Trophoblast cell (in vitro differentiated cells and primary cell): ENCODE data around the gene EFEMP1.

Experiments used
- DNase-seq, 2 donors: peaks; one replicate each; pipeline ENCODE4 v3.0.0-alpha.2; 2016
- H2AFZ ChIP-seq: 2 replicates; pipeline ENCODE4 v1.6.1; 2013; ENCODE audit warnings: low read length, moderate library complexity, mild to moderate bottlenecking; ENCODE audit not compliant: insufficient read depth, poor library complexity
- H2AK5ac ChIP-seq: 2 replicates; pipeline ENCODE4 v1.6.1; 2013; ENCODE audit warnings: mild to moderate bottlenecking, low read length
- H2BK120ac ChIP-seq: 2 replicates; pipeline ENCODE4 v1.6.1; 2013; ENCODE audit warnings: low read length, mild to moderate bottlenecking, moderate library complexity; ENCODE audit not compliant: insufficient read depth, poor library complexity
- H2BK12ac ChIP-seq: 2 replicates; pipeline ENCODE4 v1.6.1; 2013; ENCODE audit warnings: mild to moderate bottlenecking, low read length, moderate library complexity
- H2BK5ac ChIP-seq: 2 replicates; pipeline ENCODE4 v1.6.1; 2013; ENCODE audit warnings: low read length, low read depth, moderate library complexity, mild to moderate bottlenecking; ENCODE audit not compliant: poor library complexity
- H3K14ac ChIP-seq: 2 replicates; pipeline ENCODE4 v1.6.1; 2013; ENCODE audit warnings: mild to moderate bottlenecking, low read length
- H3K18ac ChIP-seq: 2 replicates; pipeline ENCODE4 v1.6.1; 2013; ENCODE audit warnings: mild to moderate bottlenecking, low read length
- H3K23ac ChIP-seq: 2 replicates; pipeline ENCODE4 v1.6.1; 2013; ENCODE audit warnings: low read length
- H3K27ac ChIP-seq: 2 replicates; pipeline ENCODE4 v1.5.1; 2013; ENCODE audit warnings: low read depth, mild to moderate bottlenecking, inconsistent platforms, low read length, moderate library complexity
- H3K27me3 ChIP-seq: 2 replicates; pipeline ENCODE4 v1.6.1; 2013; ENCODE audit warnings: inconsistent platforms, mild to moderate bottlenecking, low read length, moderate library complexity; ENCODE audit not compliant: insufficient read depth
- H3K36me3 ChIP-seq, 2 experiments: 1 replicate in 1 of 2; 2 replicates in 1 of 2; pipeline ENCODE4 v1.6.1; 2013; ENCODE audit warnings: low read length in 2 of 2, mild to moderate bottlenecking in 2 of 2, moderate library complexity in 1 of 2; ENCODE audit not compliant: insufficient read depth in 2 of 2, control insufficient read depth in 1 of 2
- H3K4ac ChIP-seq: 2 replicates; pipeline ENCODE4 v1.6.1; 2013; ENCODE audit warnings: low read depth, mild to moderate bottlenecking, low read length, moderate library complexity
- H3K4me1 ChIP-seq, 2 experiments: 1 replicate in 1 of 2; 2 replicates in 1 of 2; pipeline ENCODE4 v1.6.1; 2013; ENCODE audit warnings: low read length in 2 of 2, mild to moderate bottlenecking in 2 of 2, moderate library complexity in 1 of 2; ENCODE audit not compliant: insufficient read depth in 2 of 2, control insufficient read depth in 1 of 2
- H3K4me2 ChIP-seq: 2 replicates; pipeline ENCODE4 v1.6.1; 2013; ENCODE audit warnings: inconsistent platforms, mild to moderate bottlenecking, low read length, moderate library complexity
- H3K4me3 ChIP-seq: 2 replicates; pipeline ENCODE4 v1.5.1; 2013; ENCODE audit warnings: mild to moderate bottlenecking, low read depth, low read length, inconsistent platforms
- H3K79me1 ChIP-seq: one replicate; pipeline ENCODE4 v1.6.1; 2013; ENCODE audit warnings: low read length
- H3K79me2 ChIP-seq: 2 replicates; pipeline ENCODE4 v1.6.1; 2013; ENCODE audit warnings: low read length, mild to moderate bottlenecking; ENCODE audit not compliant: control insufficient read depth, insufficient read depth, poor library complexity
- H3K9ac ChIP-seq: 2 replicates; pipeline ENCODE4 v1.6.1; 2013; ENCODE audit warnings: mild to moderate bottlenecking, low read length
- H3K9me3 ChIP-seq: 2 replicates; pipeline ENCODE4 v1.6.1; 2013; ENCODE audit warnings: low read depth, mild to moderate bottlenecking, control low read depth, inconsistent platforms, low read length; ENCODE audit not compliant: insufficient read depth
- H4K12ac ChIP-seq: 2 replicates; pipeline ENCODE4 v1.6.1; 2013; ENCODE audit warnings: low read depth, mild to moderate bottlenecking, low read length, moderate library complexity
- H4K8ac ChIP-seq: 2 replicates; pipeline ENCODE4 v1.6.1; 2013; ENCODE audit warnings: low read depth, mild to moderate bottlenecking, low read length, moderate library complexity
- H4K91ac ChIP-seq: one replicate; pipeline ENCODE4 v1.6.1; 2013; ENCODE audit warnings: low read depth, mild to moderate bottlenecking, low read length, moderate library complexity
- WGBS: extraction: QIAGEN DNeasy Blood & Tissue Kit; methylation state at CpG from one replicate; pipeline ENCODE4 v1.1.7; 2013; ENCODE audit warnings: missing lambda C conversion rate; ENCODE audit not compliant: insufficient read length, insufficient coverage; ENCODE audit errors: extremely low coverage; 5-methylcytosine and 5-hydroxymethylcytosine counted together

The EFEMP1 gene

GRCh38 chr2:55934337-55934736, 10.8 kb upstream of the EFEMP1 start:
- H3K4me2 ChIP-seq, result no peak overlapping the region
- no peak overlapping the region for H3K14ac ChIP-seq
- H3K27ac ChIP-seq, result no peak overlapping the region
- H2BK5ac ChIP-seq, result no peak overlapping the region
- no peak overlapping the region for H3K4ac ChIP-seq
- no peaks in the 10 kb centered on the region for H3K79me1 ChIP-seq
- no peak overlapping the region for H3K4me3 ChIP-seq
- H4K12ac ChIP-seq, result no peak overlapping the region
- no peaks in the 10 kb centered on the region for H3K9me3 ChIP-seq
- H4K91ac ChIP-seq, result no peak overlapping the region
- H3K27me3 ChIP-seq, result no peaks in the 10 kb centered on the region
- no peak overlapping the region for H2BK120ac ChIP-seq
- H3K23ac ChIP-seq, result no peak overlapping the region
- no peak overlapping the region for H2AFZ ChIP-seq
- no peak overlapping the region for H2AK5ac ChIP-seq
- H3K4me1 ChIP-seq, result no peaks in the 10 kb centered on the region
- WGBS, result no CpG with 5 or more reads among the region's 2 CpGs
- no peak overlapping the region for H2BK12ac ChIP-seq
- DNase-seq, result no peak
- H3K9ac ChIP-seq, result no peak overlapping the region
- H3K18ac ChIP-seq, result no peak overlapping the region
- H4K8ac ChIP-seq, result no peak overlapping the region
- H3K36me3 ChIP-seq, result no peaks in the 10 kb centered on the region
- no peaks in the 10 kb centered on the region for H3K79me2 ChIP-seq

GRCh38 chr2:55932843-55933242, 9.3 kb upstream of the EFEMP1 start:
- Histone ChIP-seq H3K14ac (no peak overlapping the region), H3K4me3 (no peak overlapping the region), H3K36me3 (no peaks in the 10 kb centered on the region), H3K9ac (no peak overlapping the region), H2AK5ac (no peak overlapping the region), H3K27me3 (no peaks in the 10 kb centered on the region), H3K18ac (no peak overlapping the region), H3K79me2 (no peaks in the 10 kb centered on the region), H4K12ac (no peak overlapping the region), H3K79me1 (no peaks in the 10 kb centered on the region), H4K91ac (no peak overlapping the region), H3K4me2 (no peak overlapping the region), H3K9me3 (no peaks in the 10 kb centered on the region), H3K4me1 (no peaks in the 10 kb centered on the region), H4K8ac (no peak overlapping the region), H2AFZ (no peak overlapping the region), H2BK5ac (no peak overlapping the region), H2BK120ac (no peak overlapping the region), H3K23ac (no peak overlapping the region), H2BK12ac (no peak overlapping the region), H3K27ac (no peak overlapping the region), H3K4ac (no peak overlapping the region)
- WGBS, result no CpG with 5 or more reads among the region's 3 CpGs
- no peak for DNase-seq

- no peak overlapping the region for H2BK12ac ChIP-seq
- H3K79me2 ChIP-seq, result no peaks in the 10 kb centered on the region
- no peak overlapping the region for H3K4me3 ChIP-seq
- H3K9ac ChIP-seq, result no peak overlapping the region
- no peak overlapping the region for H3K27ac ChIP-seq
- H2BK120ac ChIP-seq, result no peak overlapping the region
- H2AK5ac ChIP-seq, result no peak overlapping the region
- no peak overlapping the region for H3K23ac ChIP-seq
- no peaks in the 10 kb centered on the region for H3K79me1 ChIP-seq
- H2BK5ac ChIP-seq, result no peak overlapping the region
- H3K9me3 ChIP-seq, result no peaks in the 10 kb centered on the region
- H3K36me3 ChIP-seq, result no peaks in the 10 kb centered on the region
- no peak overlapping the region for H2AFZ ChIP-seq
- H3K4ac ChIP-seq, result no peak overlapping the region
- H3K4me1 ChIP-seq, result no peaks in the 10 kb centered on the region
- no peaks in the 10 kb centered on the region for H3K27me3 ChIP-seq
- no peak for DNase-seq
- H4K12ac ChIP-seq, result no peak overlapping the region
- H3K18ac ChIP-seq, result no peak overlapping the region
- no peak overlapping the region for H3K14ac ChIP-seq
- H4K8ac ChIP-seq, result no peak overlapping the region
- WGBS, result no CpG with 5 or more reads among the region's 3 CpGs
- no peak overlapping the region for H4K91ac ChIP-seq
- no peak overlapping the region for H3K4me2 ChIP-seq
Observed at GRCh38 chr2:55931281-55931680, 7.7 kb upstream of the EFEMP1 start.

GRCh38 chr2:55929476-55929875, 5.9 kb upstream of the EFEMP1 start:
- Histone ChIP-seq H4K91ac (no peak overlapping the region), H2BK120ac (no peak overlapping the region), H3K27me3 (no peaks in the 10 kb centered on the region), H4K8ac (no peak overlapping the region), H3K27ac (no peak overlapping the region), H2BK5ac (no peak overlapping the region), H3K9me3 (no peaks in the 10 kb centered on the region), H3K79me1 (no peaks in the 10 kb centered on the region), H4K12ac (no peak overlapping the region), H2AK5ac (no peak overlapping the region), H3K36me3 (no peaks in the 10 kb centered on the region), H3K4ac (no peak overlapping the region), H2AFZ (no peak overlapping the region), H3K4me1 (no peaks in the 10 kb centered on the region), H3K23ac (no peak overlapping the region), H3K9ac (no peak overlapping the region), H3K18ac (no peak overlapping the region), H3K14ac (no peak overlapping the region), H2BK12ac (no peak overlapping the region), H3K4me2 (no peak overlapping the region), H3K79me2 (no peaks in the 10 kb centered on the region), H3K4me3 (no peak overlapping the region)
- peak in 1 of 2 donors; percentile 47 for DNase-seq
- no CpG with 5 or more reads among the region's 3 CpGs for WGBS
